SHP77 (cell line): Measurements from ENCODE around the gene AKNA.

Experiments
- DNase-seq, 2 experiments: peaks; one replicate each; lab custom pipeline; 2025; lab: John Stamatoyannopoulos, UW

AKNA gene

DNA sequence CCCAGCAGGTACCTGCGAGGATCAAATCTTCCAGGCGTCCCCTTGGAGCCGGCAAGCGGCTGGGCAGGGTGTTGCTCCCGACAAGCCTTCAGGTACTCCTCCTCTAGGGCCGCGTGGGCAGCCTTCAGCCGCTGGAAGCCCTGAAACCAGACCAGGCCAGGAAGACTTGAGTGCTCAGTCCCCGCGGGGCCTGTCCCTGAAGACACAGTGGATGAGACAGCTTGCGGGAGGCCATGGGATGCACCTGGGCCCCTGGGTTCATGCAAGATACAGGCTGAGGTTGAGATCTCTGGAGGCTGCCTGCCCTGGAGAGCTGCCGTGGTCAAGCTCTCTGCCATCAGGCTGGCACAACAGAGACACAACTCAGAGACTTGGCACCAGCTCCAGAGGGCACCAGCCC lies 25.4 kb downstream of the AKNA start:
- no peak for DNase-seq

GRCh38 chr9:114361542-114361941 lies 26.2 kb downstream of the AKNA start:
- DNase-seq = no peak

DNA sequence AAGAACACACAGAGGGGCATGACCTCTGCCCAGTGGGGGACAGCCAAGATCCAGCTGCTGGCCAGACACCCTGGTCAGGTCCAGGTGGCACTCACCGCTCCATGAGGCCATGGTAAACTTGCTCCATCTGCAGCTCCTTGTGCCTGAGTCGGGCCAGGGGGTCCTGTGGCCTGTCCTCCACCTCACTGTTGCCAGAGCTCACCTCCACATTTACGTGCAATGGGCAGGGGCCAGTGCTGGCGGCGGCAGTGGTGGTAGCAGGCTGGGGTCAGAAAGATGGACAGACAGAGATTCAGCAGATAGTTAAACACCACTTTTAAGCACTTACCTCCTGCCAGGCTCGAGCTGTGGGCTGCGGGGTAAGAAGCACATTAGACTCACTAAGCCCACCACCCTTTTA lies 28.0 kb downstream of the AKNA start:
- DNase-seq = no peak

GRCh38 chr9:114357911-114358328 lies 29.9 kb downstream of the AKNA start:
- DNase-seq = no peak

- no peak for DNase-seq
These were observed 30.4 kb downstream of the AKNA start for GRCh38 chr9:114357360-114357759.

DNA sequence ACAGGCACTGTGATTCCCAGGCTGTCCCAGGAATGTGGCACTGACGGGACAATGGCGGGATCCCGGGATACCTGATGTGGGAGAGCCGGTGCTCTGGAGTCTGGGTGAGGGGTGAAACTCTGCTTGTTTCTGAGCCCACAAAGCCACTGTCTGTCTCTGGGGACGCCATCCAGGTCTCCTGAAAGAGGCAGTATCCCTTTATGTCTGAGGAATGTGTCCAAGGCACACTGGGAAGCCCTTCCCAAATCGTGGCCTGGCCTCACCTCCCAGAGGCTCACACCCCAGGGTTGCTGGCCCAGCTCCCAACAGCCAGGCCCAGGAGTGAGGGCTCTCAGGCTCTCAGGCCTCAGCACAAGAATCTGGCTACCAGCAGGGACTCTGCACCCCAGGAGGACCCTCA lies 31.0 kb downstream of the AKNA start:
- no peak for DNase-seq

GRCh38 chr9:114355821-114356220 lies 32.0 kb downstream of the AKNA start:
- no peak for DNase-seq

GRCh38 chr9:114351932-114352331 lies 35.9 kb downstream of the AKNA start:
- DNase-seq = no peak

DNA sequence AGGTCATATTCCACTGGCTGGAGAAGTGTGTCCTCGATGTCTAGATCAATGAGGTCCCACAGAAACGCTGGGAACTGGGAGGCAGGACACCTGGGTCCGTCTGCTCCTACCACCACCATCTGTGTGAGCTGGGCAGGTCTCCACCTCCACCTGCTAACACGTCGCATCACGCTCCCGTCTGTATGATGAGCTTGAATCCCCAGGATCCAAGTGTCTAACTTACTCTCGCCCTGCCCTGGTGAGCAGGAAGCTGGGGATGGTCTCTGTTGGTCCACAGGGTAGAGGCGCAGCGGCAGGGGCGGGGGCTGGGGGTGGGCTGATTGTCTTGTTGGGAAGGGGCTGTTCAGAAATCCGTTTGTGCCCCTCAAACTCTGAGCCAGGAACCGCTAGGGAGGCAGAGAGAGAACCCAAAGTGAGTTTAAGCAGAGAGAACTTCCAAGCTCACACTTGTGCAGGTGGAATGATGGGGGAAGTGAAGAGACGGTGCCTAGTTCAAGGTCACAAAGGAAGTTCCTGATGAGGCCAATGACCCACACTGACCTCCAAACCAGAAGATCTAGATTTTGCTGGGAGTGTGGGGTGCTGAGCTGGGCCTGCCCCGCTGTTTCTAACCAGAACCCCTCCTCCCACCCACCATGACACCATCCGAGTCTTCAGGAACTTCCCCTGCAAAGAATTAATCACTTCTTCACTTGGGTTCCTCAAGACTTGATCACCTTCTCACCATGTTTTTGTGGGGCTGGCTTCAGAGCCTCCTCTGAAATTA lies 37.0 kb downstream of the AKNA start:
- DNase-seq = no peak

DNA sequence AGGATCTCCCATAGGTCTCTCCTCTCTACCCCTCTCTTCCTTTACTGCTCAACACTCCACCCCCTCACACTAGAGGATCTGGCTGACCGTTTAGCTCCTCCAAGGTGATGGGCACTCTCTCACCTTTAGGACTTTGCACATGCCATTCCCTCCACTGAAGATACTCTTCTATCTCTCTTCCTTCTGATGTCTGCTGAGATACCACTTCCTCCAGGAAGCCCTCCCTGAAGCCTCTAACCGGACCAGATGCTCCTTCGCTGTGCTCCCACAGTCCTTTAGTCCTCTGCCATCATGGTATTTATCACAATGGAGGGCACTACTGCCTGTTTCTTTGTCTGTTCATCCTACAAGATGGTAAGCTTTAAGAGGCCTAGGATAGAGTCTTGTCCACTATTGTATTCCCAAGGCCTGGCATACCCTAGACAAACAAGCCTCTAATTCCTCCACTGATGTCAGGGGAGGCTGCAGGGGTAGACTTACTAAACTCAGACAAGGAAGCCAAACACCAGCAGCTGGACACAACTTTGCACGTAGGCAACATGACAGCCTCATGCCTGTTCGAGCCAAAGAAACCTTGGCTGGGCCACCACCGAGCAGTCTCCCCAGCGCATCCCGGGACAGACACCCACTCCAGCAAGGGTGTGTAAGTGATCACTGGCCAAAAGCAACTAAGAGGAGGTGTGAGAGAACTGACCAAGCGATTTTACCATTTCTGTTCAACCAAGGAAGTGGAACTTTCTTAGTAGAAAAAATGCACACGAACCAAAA lies 37.9 kb downstream of the AKNA start:
- DNase-seq = no peak

DNA sequence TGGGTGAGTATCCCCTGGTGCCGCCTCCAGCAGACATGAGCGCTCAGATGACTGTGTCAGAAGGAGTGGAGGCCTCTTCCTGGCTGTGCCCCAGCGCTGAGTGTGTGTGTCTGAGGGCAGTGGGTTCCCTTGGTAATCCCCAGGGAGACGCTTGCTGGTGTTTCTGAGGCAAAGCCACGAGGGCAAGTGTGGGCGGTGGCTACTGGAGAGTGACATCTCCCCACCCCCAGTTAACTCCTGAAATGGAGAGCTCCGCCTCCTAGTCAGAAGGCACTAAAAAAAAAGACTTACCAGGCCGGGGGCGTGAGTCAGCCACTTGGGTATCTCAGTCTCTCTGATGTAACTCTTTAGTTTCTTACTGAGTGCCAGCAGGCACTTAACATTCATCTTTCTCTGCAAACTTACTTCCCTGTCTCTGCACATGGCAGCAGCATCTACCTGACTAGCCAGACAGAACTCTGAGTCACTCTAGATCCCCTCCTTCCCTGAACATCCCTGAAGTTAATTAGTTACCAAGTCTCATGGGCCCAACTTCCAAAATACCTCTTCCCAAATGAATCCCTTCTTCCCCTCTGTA lies 38.8 kb downstream of the AKNA start:
- DNase-seq = no peak

DNA sequence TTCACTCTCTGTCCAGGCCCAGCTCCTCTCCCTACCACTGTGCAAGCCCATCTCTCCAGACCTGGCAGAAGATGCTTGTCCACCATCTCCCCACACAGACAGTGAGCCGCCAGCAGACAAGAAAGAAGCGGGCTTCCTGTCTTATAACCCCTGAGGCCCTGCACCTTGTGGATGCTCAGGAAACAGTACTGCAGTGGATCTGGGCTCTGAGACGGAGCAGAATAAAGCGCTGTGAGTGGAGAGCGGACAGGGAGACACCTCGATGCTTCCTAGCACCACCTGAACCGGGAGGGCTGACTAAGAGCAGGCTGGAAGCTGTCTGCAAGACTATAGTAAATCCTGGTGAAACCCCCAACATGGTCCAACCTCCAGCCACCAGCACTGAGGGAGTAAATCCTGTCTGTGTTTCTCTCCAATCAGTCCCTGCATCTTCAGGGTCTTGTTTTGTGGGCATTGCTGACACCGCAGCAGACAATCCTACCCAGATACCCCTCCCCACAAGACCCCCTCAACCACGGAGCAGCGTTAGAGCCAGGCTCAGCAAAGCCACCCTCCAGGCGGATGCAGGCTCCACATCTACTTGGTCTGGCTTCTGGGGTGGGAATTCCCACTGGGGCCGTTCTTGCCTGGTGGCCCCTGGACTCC lies 39.4 kb downstream of the AKNA start:
- no peak for DNase-seq

GRCh38 chr9:114347675-114348074 lies 40.1 kb downstream of the AKNA start:
- no peak for DNase-seq

DNA sequence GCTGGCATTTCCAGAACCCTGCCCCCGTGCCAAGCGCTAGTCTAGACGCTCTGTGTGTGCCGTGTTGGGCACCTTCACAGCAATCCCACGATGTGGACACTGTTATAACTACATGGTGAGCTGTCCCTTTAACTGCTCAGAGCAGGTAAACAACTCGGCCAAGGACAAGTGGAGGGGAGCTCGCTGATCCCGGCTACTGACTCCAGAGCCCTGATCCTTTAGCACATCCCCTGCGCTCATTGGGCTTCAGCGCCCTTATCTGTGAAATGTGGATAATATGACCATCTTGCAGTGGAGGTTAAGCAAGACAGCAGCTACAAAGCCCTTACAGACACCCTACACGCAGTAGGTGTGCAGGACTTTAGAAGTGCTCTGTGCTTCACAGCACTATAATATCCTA lies 41.6 kb downstream of the AKNA start:
- no peak for DNase-seq

GRCh38 chr9:114345493-114346065 lies 42.2 kb downstream of the AKNA start:
- no peak for DNase-seq

DNA sequence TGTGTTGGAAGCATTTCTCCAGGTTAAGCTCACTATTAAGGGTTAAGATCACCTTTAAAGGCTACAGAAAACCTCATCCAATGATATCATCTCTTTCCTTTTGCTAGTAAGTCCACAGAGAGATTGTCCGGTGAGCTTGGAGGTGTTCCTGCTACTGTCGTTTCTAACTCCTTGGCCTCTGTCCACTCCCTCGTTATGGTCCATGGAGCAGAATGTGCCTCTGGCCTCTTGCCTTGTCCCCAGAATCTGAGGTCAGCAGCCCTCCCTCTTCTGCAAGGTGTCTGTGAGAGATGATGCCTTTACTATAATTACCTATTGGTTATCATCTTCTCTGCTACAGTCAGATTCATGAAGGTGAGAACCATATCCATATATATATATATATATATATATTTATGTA lies 43.1 kb downstream of the AKNA start:
- DNase-seq = no peak

- DNase-seq = no peak
These were observed 43.6 kb downstream of the AKNA start for GRCh38 chr9:114344188-114344566.

GRCh38 chr9:114343471-114344187 lies 44.2 kb downstream of the AKNA start:
- DNase-seq = no peak

- no peak for DNase-seq
These were observed 44.9 kb downstream of the AKNA start for GRCh38 chr9:114342755-114343440.

GRCh38 chr9:114341991-114342390 lies 45.8 kb downstream of the AKNA start:
- DNase-seq = no peak
